ENCODE data around the gene CGB8.

DNA sequence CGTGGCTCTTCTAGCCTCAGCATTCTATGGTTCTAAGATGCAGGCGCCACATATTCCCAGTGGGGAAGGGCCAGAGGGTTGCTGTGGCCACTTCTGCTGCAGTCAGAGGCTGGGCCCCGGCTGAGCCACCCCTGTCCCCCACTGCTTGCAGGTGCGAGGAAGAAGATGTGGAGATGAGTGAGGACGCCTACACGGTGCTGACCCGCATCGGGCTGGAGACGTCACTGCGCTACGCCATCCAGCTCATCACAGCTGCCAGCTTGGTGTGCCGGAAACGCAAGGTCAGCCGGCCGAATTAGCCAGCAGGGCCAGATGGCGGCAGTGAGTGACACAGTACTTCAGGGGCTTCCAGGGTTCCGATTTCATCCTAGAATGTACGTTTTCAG, 34.0 kb downstream of the CGB8 start:
- TF ChIP-seq, protein P1, sequence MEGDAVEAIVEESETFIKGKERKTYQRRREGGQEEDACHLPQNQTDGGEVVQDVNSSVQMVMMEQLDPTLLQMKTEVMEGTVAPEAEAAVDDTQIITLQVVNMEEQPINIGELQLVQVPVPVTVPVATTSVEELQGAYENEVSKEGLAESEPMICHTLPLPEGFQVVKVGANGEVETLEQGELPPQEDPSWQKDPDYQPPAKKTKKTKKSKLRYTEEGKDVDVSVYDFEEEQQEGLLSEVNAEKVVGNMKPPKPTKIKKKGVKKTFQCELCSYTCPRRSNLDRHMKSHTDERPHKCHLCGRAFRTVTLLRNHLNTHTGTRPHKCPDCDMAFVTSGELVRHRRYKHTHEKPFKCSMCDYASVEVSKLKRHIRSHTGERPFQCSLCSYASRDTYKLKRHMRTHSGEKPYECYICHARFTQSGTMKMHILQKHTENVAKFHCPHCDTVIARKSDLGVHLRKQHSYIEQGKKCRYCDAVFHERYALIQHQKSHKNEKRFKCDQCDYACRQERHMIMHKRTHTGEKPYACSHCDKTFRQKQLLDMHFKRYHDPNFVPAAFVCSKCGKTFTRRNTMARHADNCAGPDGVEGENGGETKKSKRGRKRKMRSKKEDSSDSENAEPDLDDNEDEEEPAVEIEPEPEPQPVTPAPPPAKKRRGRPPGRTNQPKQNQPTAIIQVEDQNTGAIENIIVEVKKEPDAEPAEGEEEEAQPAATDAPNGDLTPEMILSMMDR (IDR thresholded peaks at IDR 0.05): no peak
- TF ChIP-seq POLR2A (IDR thresholded peaks at IDR 0.05): no peak
